Esophagus squamous epithelium (tissue), 5 donors: Measurements from ENCODE around the gene NUDT3. TPM values are rescaled to one million over a fixed set of nuclear protein-coding genes. Genes with fewer than 3 reads are reported as not detected.

Experiments
- DNase-seq: peaks from one replicate; lab custom pipeline; 2025; lab: John Stamatoyannopoulos, UW
- H3K27ac ChIP-seq, 4 donors: fragments of 200-600 bp; sonication (generic); one replicate each; pipeline ENCODE4 v1.5.1; 2016 to 2019; ENCODE audit warnings: mild to moderate bottlenecking in 1 of 4
- H3K27me3 ChIP-seq, 4 donors: fragments of 200-600 bp; sonication (generic); 1 replicate in 3 of 4; 2 replicates in 1 of 4; pipeline versions ENCODE4 v1.5.1 to v1.6.0; 2017 to 2021; ENCODE audit warnings: antibody characterized with exemption in 1 of 4
- H3K36me3 ChIP-seq, 3 donors: fragments of 200-600 bp; sonication (generic); one replicate each; pipeline ENCODE4 v1.5.1; 2016 to 2019
- H3K4me1 ChIP-seq, 3 donors: fragments of 200-600 bp; sonication (generic); one replicate each; pipeline ENCODE4 v1.5.1; 2017 to 2019
- H3K4me3 ChIP-seq, 4 donors: fragments of 200-600 bp; sonication (generic); 1 replicate in 3 of 4; 2 replicates in 1 of 4; pipeline ENCODE4 v1.5.1; 2016 to 2019; ENCODE audit warnings: mild to moderate bottlenecking in 2 of 4, moderate library complexity in 1 of 4
- H3K9me3 ChIP-seq, 3 donors: fragments of 200-600 bp; sonication (generic); one replicate each; pipeline ENCODE4 v1.5.1; 2016 to 2019
- CTCF ChIP-seq, 6 experiments: fragments of 450-650 bp in 4 of 6; fragments of 200-600 bp in 2 of 6; sonication (generic) in 2 of 6; IDR thresholded peaks; one replicate each; pipeline ENCODE4 v1.5.1; 2016 to 2019; ENCODE audit warnings: antibody characterized with exemption in 6 of 6, mild to moderate bottlenecking in 4 of 6, moderate library complexity in 4 of 6
- POLR2A ChIP-seq, 4 donors: fragments of 450-650 bp; IDR thresholded peaks; one replicate each; pipeline ENCODE4 v1.6.1; 2017; ENCODE audit warnings: antibody characterized with exemption in 4 of 4, mild to moderate bottlenecking in 4 of 4, moderate library complexity in 3 of 4
- WGBS, 2 donors: methylation state at CpG; one replicate each; pipeline ENCODE4 v1.1.5; 2018; 5-methylcytosine and 5-hydroxymethylcytosine counted together
- intact Hi-C: fragments of 100-400 bp; cut with DNase I; formaldehyde crosslinking; loops from one replicate; pipeline ENCODE4 v1.15.0; 2022
- total RNA-seq, 4 donors: library from RNA; depleted of rRNA; stranded (reverse); fragments of >200 nt; gene quantifications; one replicate each; pipeline ENCODE4 v1.1.0, GENCODE V29; 2016
- donor health status: DM: yes; HTN: yes; CAD: no.

NUDT3 gene
- total RNA-seq, 4 donors from 2014 or later = 14.9 to 33.4 (median 22.4) TPM

GRCh38 chr6:34284563-34285447 lies 107.7 kb downstream of the NUDT3 start:
- H3K27me3 ChIP-seq = no peaks in the 10 kb centered on the region
- 74 to 76% methylated on average over 4 of the region's 4 CpGs for WGBS, 2 donors
- intact Hi-C loops = no loop called here
- DNase-seq = no peak
- no peak overlapping the region for H3K4me3 ChIP-seq
- H3K9me3 ChIP-seq = no peaks in the 10 kb centered on the region
- H3K27ac ChIP-seq = peak overlapping the region in 2 of 4 donors; percentile 24 to 54
- TF ChIP-seq CTCF (IDR thresholded peaks at IDR 0.05) (no peak), POLR2A (IDR thresholded peaks at IDR 0.05) (no peak)
- peaks cover 0 to 39% (median 0%) of the 10 kb centered on the region in 3 donors for H3K4me1 ChIP-seq
- H3K36me3 ChIP-seq = peaks cover 0 to 60% (median 0%) of the 10 kb centered on the region in 3 donors

- Histone ChIP-seq H3K27me3 (no peaks in the 10 kb centered on the region), H3K4me3 (no peak overlapping the region), H3K4me1 (peaks cover 0 to 21% (median 0%) of the 10 kb centered on the region in 3 donors), H3K27ac (no peak overlapping the region), H3K9me3 (no peaks in the 10 kb centered on the region), H3K36me3 (peaks cover 0 to 51% (median 0%) of the 10 kb centered on the region in 3 donors)
- TF ChIP-seq CTCF (IDR thresholded peaks at IDR 0.05) (no peak), POLR2A (IDR thresholded peaks at IDR 0.05) (no peak)
- intact Hi-C loops = no loop called here
- WGBS, 2 donors = 58 to 78% methylated on average over 5 to 6 of the region's 6 CpGs
- no peak for DNase-seq
Measured at GRCh38 chr6:34281702-34282334, 110.7 kb downstream of the NUDT3 start.

GRCh38 chr6:34280216-34280615 lies 112.3 kb downstream of the NUDT3 start:
- 92 to 95% methylated on average over 4 of the region's 4 CpGs for WGBS, 2 donors
- TF ChIP-seq POLR2A (IDR thresholded peaks at IDR 0.05) = no peak
- no peak for TF ChIP-seq CTCF (IDR thresholded peaks at IDR 0.05)
- intact Hi-C loops = no loop called here
- Histone ChIP-seq H3K4me1 (peaks cover 0 to 14% (median 0%) of the 10 kb centered on the region in 3 donors), H3K27me3 (no peaks in the 10 kb centered on the region), H3K4me3 (no peak overlapping the region), H3K36me3 (peaks cover 0 to 51% (median 0%) of the 10 kb centered on the region in 3 donors), H3K9me3 (no peaks in the 10 kb centered on the region), H3K27ac (no peak overlapping the region)
- no peak for DNase-seq

GRCh38 chr6:34278833-34279232 lies 113.6 kb downstream of the NUDT3 start:
- Histone ChIP-seq H3K4me1 (peaks cover 0 to 10% (median 0%) of the 10 kb centered on the region in 3 donors), H3K4me3 (no peak overlapping the region), H3K36me3 (peaks cover 0 to 47% (median 0%) of the 10 kb centered on the region in 3 donors), H3K27me3 (no peaks in the 10 kb centered on the region), H3K9me3 (no peaks in the 10 kb centered on the region), H3K27ac (no peak overlapping the region)
- intact Hi-C loops = no loop called here
- TF ChIP-seq CTCF (IDR thresholded peaks at IDR 0.05) (no peak), POLR2A (IDR thresholded peaks at IDR 0.05) (no peak)
- 84 to 99% methylated on average over 5 of the region's 5 CpGs for WGBS, 2 donors
- DNase-seq = no peak

GRCh38 chr6:34277763-34278112 lies 114.7 kb downstream of the NUDT3 start:
- no peak overlapping the region for H3K27ac ChIP-seq
- no peak for DNase-seq
- WGBS, 2 donors = 98 to 100% methylated on average over 4 of the region's 4 CpGs
- peaks cover 0 to 11% (median 0%) of the 10 kb centered on the region in 3 donors for H3K4me1 ChIP-seq
- intact Hi-C loops = no loop called here
- TF ChIP-seq CTCF (IDR thresholded peaks at IDR 0.05) = no peak
- no peak for TF ChIP-seq POLR2A (IDR thresholded peaks at IDR 0.05)
- H3K9me3 ChIP-seq = no peaks in the 10 kb centered on the region
- no peaks in the 10 kb centered on the region for H3K27me3 ChIP-seq
- H3K4me3 ChIP-seq = no peak overlapping the region
- peaks cover 0 to 40% (median 0%) of the 10 kb centered on the region in 3 donors for H3K36me3 ChIP-seq
